Raji (cell line): ENCODE data around the gene LRRC8D.

ENCODE experiments used
- POLR2A ChIP-seq: IDR thresholded peaks from 2 replicates; pipeline ENCODE4 v1.6.1; 2011; ENCODE audit warnings: low read depth, low read length, control low read depth; ENCODE audit not compliant: insufficient read depth

The LRRC8D gene

DNA sequence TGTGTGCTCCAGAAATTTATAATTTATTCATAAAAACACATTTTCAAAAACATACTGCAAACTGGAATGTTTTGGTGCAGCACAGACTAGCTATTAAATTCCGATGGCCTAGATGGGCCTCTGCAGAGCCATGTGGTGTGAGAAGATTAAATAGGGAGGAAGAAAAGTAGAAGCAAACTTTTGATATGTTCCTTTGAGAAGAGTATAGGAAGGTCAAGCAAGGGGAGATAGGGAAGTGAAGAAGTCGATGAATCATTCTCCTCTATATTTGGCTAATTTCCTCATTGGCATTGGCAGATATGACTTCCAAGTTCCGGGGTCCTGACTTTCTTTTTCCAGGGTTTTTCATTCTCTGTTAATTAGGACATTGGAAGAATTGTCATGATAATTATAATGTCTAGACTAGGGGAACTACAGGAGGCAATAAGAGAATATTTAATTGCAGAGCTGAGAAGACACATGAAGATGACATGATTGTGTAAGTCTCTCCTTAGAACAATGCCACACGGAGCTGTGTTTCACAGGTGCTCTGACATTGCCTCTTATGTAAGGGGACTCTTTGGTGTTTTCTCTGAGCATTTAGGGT is 154.8 kb downstream of the LRRC8D start:
- no peak for TF ChIP-seq POLR2A

DNA sequence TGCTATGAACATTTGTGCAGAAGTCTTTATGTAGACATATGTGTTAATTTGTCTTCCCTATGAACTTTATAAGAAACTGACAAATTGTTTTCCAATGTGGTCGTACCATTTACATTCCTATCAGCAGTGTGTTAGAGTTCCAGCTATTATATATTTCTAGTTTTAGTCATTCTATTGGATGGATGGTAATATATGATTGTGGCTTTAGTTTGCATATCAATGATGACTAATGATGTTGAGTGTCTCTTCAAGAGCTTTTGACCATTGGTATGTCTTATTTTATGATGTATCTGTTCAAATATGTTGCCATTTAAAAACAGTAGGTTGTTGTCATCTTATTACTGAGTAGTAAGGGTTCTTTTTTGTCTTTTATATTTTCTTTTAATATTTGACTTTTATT is 157.9 kb downstream of the LRRC8D start:
- TF ChIP-seq POLR2A: no peak

DNA sequence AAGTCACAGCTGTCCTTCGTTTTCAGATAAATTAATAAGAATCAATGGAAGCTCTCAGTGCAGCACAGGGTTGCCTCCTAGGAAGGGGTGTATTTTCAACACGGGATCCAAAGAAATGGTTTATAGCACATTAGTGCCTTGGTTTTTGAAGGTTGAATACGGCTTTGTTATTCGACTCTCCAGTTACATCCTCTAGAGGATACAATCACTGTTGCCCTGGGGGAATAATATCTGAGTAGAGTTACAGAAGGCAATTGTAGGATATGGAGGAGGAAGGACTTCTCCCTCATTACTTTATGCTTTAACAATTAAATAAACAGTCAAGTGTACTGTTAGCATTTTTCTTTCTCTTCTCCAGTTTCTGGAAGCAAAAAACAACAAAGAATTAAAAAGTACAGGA is 159.8 kb downstream of the LRRC8D start:
- no peak for TF ChIP-seq POLR2A

DNA sequence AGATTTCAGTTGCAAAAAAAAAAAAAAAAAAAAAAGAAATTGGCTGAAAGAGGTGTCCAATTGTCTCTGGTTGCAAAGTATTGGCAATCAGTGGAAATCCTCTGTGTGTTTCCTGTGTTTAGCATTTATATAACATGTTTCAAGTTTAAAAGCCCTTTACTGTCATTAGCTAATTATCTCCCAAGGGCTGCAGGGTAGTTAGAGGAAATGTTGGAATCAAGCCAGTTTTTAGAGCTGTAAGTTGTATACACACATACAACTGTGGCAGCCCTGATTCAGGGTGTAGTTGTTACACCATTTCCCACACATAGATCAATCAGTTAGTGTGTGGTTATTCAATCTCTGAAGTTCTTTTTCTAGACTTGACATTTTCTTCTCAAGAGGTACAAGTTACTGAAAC is 165.2 kb downstream of the LRRC8D start:
- no peak for TF ChIP-seq POLR2A
